ENCODE data around the gene OGFOD3.

OGFOD3 gene

GRCh38 chr17:82446124-82446523 lies 27.7 kb upstream of the OGFOD3 start:
- DNase-seq, result no peak

GRCh38 chr17:82445542-82445941 lies 27.2 kb upstream of the OGFOD3 start:
- no peak for DNase-seq

GRCh38 chr17:82444941-82445521 lies 26.6 kb upstream of the OGFOD3 start:
- DNase-seq, result no peak

- no peak for DNase-seq
These were observed 26.0 kb upstream of the OGFOD3 start for GRCh38 chr17:82444284-82444893.

GRCh38 chr17:82443465-82444283 lies 25.3 kb upstream of the OGFOD3 start:
- no peak for DNase-seq

GRCh38 chr17:82442643-82443464 lies 24.5 kb upstream of the OGFOD3 start:
- no peak for DNase-seq

- no peak for DNase-seq
These were observed 23.5 kb upstream of the OGFOD3 start for GRCh38 chr17:82441691-82442487.

- no peak for DNase-seq
These were observed 22.7 kb upstream of the OGFOD3 start for GRCh38 chr17:82440991-82441627.

GRCh38 chr17:82440469-82440981 lies 22.1 kb upstream of the OGFOD3 start:
- no peak for DNase-seq

- DNase-seq, result no peak
These were observed 21.5 kb upstream of the OGFOD3 start for GRCh38 chr17:82439829-82440365.

GRCh38 chr17:82439194-82439828 lies 20.9 kb upstream of the OGFOD3 start:
- DNase-seq, result no peak

GRCh38 chr17:82438401-82439193 lies 20.2 kb upstream of the OGFOD3 start:
- no peak for DNase-seq

- DNase-seq, result no peak
These were observed 18.9 kb upstream of the OGFOD3 start for GRCh38 chr17:82437325-82437668.

GRCh38 chr17:82436601-82437324 lies 18.4 kb upstream of the OGFOD3 start:
- DNase-seq, result no peak

- DNase-seq, result no peak
These were observed 17.5 kb upstream of the OGFOD3 start for GRCh38 chr17:82435601-82436583.

GRCh38 chr17:82435103-82435502 lies 16.7 kb upstream of the OGFOD3 start:
- DNase-seq, result no peak

- DNase-seq, result no peak
These were observed 15.8 kb upstream of the OGFOD3 start for GRCh38 chr17:82434216-82434565.

GRCh38 chr17:82433560-82434215 lies 15.3 kb upstream of the OGFOD3 start:
- DNase-seq, result no peak
